GM21825 (cell line): ENCODE data around the gene SRM.
"Not testable (repeated sequence)": the region's sequence is repeated elsewhere in the genome, so short reads cannot be mapped to it uniquely, and the experiment has no call there.

ENCODE experiments used
- ATAC-seq: cut with Tn5 transposase; IDR thresholded peaks from one replicate; pipeline ENCODE4 v1.9.1; 2021; ENCODE audit warnings: mild to moderate bottlenecking, moderate library complexity; ENCODE audit not compliant: unreplicated experiment

Gene SRM

GRCh38 chr1:11065796-11066195 is 6.0 kb upstream of the SRM start:
- no peak for ATAC-seq

- ATAC-seq, result no peak
Observed at GRCh38 chr1:11064942-11065341, 5.1 kb upstream of the SRM start.

GRCh38 chr1:11063937-11064537 is 4.2 kb upstream of the SRM start:
- ATAC-seq, result not testable (repeated sequence)

- no peak for ATAC-seq
Observed at GRCh38 chr1:11062965-11063401, 3.2 kb upstream of the SRM start.

- ATAC-seq, result no peak
Observed at GRCh38 chr1:11061652-11062365, 2.0 kb upstream of the SRM start.

- peak; percentile 21 for ATAC-seq
Observed at GRCh38 chr1:11059155-11059967, 457 bp downstream of the SRM start.

GRCh38 chr1:11058595-11059154 is 1.1 kb downstream of the SRM start:
- ATAC-seq, result no peak

GRCh38 chr1:11058026-11058425 is 1.8 kb downstream of the SRM start:
- no peak for ATAC-seq

- ATAC-seq, result no peak
Observed at GRCh38 chr1:11057477-11057876, 2.3 kb downstream of the SRM start.

GRCh38 chr1:11056504-11056903 is 3.3 kb downstream of the SRM start:
- ATAC-seq, result no peak

- no peak for ATAC-seq
Observed at GRCh38 chr1:11055676-11056075, 4.1 kb downstream of the SRM start.

- no peak for ATAC-seq
Observed at GRCh38 chr1:11054666-11055065, 5.2 kb downstream of the SRM start.

- ATAC-seq, result no peak
Observed at GRCh38 chr1:11054181-11054580, 5.6 kb downstream of the SRM start.

GRCh38 chr1:11053758-11054137 is 6.1 kb downstream of the SRM start:
- ATAC-seq, result no peak

- ATAC-seq, result no peak
Observed at GRCh38 chr1:11052839-11053757, 6.7 kb downstream of the SRM start.

GRCh38 chr1:11051781-11052511 is 7.9 kb downstream of the SRM start:
- ATAC-seq, result no peak

GRCh38 chr1:11051121-11051520 is 8.7 kb downstream of the SRM start:
- ATAC-seq, result not testable (repeated sequence)

GRCh38 chr1:11046625-11047365 is 13.0 kb downstream of the SRM start, which contains the start of gene MASP2:
Gene MASP2, minus strand, starts transcription at chr1:11047239. Its CDS starts 32 bp downstream, at chr1:11047207.
- ATAC-seq, result no peak

GRCh38 chr1:11046270-11046566 is 13.6 kb downstream of the SRM start:
- no peak for ATAC-seq
